Tongue (tissue), 2 donors: ENCODE results near the gene RACGAP1. TPM values are rescaled to one million over a fixed set of nuclear protein-coding genes. Genes with fewer than 3 reads are reported as not detected.

Experiments
- DNase-seq: peaks from one replicate; pipeline ENCODE4 v3.0.0-alpha.2; 2015
- total RNA-seq: library from RNA; depleted of rRNA; stranded (reverse); fragments of >200 nt; gene quantifications from one replicate; pipeline ENCODE4 v1.2.3, GENCODE V29; 2014

The RACGAP1 gene
- total RNA-seq, 1 donor from 2014 or later = 31.8 TPM

DNA sequence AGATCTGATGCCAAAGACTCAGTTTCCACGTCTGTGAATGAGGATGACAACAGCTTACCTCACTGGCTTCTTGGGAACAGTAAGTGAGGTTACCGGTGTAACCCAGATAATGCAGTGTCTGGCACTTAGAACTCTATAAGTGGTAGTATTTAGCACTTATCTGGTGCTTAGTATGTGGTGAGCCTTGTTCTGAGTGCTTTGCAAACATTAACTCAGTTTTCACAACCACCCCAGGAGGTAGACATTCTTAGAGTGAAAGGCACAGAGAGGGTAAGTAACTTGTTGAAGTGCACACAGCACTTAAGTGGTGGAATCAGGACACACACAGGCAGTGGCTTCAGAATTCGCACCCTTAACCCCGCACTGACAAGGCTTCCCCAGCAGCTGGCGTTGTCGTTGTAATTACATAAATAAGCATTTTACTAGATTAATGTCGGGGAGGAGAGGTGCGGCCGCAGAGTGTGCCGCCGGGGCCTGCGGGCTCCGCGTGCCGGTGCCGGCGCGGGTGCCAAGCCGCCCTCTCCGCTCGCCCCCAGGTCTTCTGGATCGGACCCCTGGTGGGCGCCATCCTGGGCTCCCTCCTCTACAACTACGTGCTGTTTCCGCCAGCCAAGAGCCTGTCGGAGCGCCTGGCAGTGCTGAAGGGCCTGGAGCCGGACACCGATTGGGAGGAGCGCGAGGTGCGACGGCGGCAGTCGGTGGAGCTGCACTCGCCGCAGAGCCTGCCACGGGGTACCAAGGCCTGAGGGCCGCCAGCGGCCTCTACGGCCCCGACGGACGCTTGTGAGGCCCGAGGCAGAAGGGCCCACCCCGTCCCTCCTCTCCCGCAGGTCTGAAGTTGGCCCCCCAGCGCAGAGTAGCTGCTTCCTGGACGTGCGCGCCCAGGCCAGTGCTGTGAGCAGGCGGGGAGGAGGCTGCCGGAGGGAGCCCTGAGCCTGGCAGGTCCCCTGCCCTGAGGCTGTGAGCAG, 70.1 kb downstream of the RACGAP1 start:
- DNase-seq = no peak

DNA sequence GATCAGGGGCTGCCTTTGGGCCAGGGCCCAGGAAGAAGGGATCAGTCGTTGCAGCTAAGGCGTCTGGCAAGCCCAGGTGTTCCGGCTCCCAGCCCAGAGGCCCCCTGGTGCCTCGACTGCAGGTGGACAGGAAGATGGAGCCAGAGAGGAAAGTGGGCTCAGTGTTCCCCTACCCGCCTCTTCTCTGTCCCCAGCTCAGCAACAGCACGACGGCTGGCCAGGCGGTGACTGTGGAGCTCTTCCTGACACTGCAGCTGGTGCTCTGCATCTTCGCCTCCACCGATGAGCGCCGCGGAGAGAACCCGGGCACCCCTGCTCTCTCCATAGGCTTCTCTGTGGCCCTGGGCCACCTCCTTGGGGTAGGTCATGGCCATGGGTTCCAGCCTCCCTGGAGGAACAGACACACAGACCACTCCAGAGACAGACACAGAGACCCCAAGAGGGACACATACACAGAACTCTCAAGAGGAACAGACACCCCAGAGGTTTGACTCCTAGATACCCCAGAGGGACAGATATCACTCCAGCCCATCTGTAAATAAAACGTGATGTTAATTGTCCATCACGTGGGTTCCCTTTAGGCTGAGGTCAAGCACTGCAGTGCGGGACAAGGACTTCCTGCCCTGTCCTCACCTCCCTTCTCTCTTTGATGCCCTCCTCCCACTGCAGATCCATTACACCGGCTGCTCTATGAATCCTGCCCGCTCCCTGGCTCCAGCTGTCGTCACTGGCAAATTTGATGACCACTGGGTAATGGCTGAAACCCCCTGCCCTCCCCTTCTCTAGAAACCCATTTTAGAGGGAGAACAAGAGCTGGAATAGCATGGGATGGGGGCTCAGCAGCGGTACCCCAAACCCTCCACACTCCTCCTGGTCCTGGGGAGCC, 71.1 kb downstream of the RACGAP1 start:
- no peak for DNase-seq

- no peak for DNase-seq
Measured at GRCh38 chr12:49953151-49953550, 72.1 kb downstream of the RACGAP1 start.

- DNase-seq = no peak
Measured at GRCh38 chr12:49952391-49953055, 72.8 kb downstream of the RACGAP1 start.

- no peak for DNase-seq
Measured at GRCh38 chr12:49951411-49952240, 73.7 kb downstream of the RACGAP1 start.

DNA sequence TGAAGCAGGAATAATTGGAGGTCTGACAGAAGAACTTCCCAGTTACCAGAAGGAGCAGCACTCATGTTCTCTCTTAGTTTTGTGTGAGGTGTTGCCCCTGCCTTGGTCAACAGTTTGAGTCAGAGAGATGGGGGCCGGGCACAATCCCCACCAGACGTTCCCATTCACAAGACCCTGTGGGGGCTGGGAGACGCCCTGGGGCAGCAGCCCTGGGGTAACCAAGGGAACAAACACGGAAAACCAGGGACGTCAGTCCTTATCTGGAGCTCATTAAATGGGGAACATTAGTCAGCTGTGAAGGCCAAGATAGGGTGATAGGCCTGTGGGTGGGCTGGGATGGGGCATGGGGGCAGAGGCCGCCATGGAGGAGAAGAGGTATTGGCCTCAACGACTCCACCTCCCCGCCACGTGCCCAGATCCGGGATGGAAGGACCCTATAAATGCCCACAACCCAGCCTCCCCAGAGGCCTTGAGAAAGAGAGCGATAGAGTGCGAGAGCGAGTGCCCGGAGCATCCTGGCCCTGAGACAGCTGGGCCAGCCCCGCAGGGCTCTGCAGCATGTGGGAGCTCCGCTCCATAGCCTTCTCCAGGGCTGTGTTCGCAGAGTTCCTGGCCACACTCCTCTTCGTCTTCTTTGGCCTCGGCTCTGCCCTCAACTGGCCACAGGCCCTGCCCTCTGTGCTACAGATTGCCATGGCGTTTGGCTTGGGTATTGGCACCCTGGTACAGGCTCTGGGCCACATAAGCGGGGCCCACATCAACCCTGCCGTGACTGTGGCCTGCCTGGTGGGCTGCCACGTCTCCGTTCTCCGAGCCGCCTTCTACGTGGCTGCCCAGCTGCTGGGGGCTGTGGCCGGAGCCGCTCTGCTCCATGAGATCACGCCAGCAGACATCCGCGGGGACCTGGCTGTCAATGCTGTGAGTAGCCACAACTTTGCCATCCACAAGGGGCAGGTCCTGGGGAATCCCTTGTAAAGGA, 74.7 kb downstream of the RACGAP1 start, which contains the start of gene AQP2:
AQP2 (plus strand) TSS at position 465 of the 979 bp plus-strand sequence; CDS start at position 559, 94 bp downstream.
- no peak for DNase-seq

GRCh38 chr12:49949866-49950265, 75.4 kb downstream of the RACGAP1 start:
- no peak for DNase-seq

DNA sequence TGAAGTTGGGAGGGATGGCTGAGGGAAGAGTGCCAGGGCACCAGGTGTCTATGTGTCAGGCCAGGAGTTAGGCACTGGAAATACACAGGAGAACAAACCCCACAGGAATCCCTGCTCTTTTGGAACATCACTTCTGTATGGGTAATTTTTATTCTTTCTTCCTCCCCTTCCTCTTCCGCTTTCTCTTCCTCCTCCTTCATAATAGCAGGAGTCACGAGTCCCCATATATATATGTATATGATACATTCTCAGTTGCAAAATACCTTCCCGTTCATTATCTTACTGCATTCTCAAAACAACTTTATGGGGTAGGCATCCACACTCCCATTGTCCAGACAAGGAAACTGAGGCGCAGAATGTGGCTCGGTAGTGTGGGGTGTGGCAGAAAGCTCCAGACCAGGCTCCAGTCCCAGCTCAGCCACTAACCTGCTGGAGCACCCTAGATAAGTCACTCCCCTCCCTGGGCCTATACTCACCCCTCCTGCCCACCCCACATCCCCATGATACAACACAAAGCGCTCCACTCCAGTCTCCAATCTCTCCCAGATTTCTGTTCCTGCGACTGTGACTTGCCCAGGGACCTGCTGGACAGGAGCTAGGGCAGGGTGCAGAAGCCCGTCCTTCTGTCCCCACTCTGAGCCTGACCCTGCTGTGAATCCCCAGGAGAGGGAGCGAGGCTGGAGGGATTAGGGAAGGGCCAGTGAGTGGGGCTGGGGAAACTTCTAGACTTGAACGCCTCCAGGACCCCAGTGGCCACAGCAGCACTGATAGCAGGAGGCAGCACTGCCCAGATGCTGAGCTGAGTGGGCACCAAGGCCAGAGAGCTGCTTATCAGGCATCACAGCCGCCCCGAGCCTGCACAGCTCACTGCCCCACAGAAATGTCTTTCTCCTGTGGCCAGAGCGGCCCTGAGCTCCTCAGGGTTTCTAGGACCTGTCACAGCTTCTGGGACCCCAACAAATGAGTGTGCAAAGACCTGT, 76.1 kb downstream of the RACGAP1 start:
- no peak for DNase-seq

DNA sequence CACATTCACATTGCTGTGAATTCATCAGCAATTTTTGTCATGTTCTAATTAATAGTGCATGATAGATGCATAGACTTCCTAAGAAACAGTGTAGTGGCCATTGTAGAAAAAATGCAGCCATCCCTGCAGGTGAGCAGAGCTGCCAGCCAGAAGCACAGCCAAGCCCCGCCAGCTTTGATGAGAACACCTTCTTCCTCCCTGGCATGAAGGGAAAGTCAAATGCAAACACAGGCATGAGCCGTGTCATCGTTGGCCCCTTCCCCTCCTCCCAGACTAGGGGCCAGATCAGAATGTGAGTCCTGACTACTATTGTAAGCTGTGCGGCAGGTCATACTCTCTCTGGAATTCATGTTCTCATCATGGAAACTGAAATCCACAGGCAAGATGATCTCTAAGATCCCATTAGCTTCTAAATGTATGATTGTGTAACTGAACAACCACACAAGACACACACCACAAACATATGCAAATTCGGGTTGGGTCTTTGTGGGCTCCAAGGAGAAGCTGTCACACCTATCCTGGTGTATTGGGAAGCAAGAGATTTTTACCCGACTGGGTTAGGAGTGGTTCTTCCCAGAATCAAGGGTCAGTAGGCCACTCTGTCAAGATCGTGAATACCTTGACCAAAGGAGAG, 77.6 kb downstream of the RACGAP1 start:
- no peak for DNase-seq

DNA sequence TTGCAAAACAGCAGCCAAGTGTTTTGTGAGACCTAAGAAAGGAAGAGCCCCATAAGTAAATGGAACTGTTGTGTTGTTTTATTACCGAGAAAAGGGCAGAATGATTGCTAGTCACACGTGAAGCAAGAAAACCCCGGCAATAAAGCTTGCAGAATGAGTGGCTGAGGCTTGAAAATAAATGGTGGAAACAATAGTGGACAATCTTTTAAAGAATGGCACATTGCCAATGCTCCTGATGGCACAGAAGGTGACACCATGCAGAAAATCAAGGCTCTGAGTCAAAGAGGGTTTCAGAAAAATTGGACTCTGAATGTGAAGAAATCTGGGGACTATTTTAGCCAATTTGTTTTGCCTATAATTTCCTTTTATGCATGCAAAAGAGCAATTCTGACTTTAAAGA, 78.8 kb downstream of the RACGAP1 start:
- DNase-seq = no peak

DNA sequence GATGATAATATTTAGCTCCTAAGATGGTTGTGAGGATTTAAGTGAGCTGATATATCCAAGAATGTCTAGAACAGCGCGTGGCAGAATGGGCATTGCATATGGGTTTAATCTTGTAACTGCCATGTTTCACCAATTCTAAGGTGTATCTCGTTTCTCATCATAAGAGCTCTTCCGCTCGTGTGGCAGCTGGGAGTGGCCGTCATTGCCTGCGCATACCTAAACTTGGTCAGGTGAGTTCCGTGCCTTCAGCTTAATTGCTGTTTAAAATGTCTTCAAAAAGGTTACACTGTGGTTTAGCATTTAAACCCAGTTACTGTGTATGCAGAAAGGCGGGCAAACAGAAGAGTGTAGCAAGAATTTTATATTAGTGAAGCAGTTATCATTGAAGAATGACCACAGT, 79.2 kb downstream of the RACGAP1 start:
- no peak for DNase-seq

DNA sequence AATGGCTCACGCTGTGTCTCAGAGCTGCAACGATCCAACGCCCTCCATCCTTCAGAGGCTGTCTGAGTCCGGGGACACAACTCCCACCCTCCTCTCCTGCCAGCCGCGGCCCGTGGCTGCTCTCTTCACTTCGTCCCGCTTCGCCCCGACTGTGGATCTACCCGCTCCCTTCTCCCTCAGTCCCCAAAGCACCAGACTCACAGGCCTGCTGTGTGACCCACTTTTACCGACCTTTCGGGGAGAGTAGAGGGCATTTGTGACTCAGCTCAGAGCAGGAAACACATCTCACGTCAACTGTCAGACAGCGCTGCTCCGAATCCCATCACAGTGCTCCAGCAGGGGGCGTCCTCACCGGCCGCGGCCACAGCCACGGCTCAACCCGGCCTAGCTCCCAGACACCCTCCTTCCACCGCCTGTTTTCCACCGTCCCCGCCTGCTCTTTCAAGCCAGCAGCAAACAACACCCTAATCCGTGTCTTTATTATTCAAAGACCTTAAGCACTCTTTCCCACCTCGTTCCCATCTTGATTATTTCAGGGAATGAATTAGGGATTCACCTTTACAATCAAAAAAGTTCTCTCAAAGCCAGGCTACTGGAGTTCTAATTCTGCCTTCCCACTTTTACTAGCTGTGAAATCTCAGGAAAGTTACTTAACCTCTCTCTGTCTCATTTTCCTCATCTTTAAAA, 79.8 kb downstream of the RACGAP1 start:
- peak; percentile 78 for DNase-seq

- no peak for DNase-seq
Measured at GRCh38 chr12:49944718-49945117, 80.6 kb downstream of the RACGAP1 start.

DNA sequence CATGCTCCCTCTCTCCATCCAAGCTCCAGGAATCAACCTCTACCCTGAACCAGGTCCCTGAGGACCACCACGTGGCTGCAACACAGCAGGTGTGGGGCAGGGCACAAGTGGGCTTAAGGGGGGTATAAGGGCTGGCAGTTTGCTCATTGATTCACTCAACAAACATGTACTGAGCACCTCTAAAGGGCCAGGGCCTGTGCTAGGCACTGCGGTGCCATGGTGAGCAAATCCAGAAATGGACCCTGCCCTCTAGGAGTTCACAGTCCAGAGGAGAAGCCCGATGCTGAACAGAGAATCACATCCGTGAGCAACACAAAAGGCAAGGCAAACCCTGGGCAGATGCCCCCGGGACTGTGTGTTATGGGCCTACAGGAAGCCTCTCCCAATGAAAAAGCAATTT, 81.2 kb downstream of the RACGAP1 start:
- DNase-seq = no peak

DNA sequence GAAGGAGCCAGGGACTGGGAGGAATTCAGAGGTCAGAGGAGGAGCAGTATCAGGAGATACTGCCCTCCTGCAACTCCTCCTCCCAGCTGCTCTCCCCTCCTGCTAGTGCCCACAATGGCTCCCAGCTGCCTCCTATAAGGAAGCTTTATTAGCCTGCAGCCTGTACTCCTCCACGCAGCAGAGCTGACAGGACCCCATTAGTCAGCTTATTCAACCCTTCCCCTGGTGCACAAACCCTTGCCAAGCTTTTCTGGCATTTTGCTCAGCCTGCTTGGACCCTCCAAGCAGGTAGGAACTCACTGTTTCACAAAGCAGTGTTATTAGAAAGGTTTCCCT, 81.7 kb downstream of the RACGAP1 start:
- no peak for DNase-seq

DNA sequence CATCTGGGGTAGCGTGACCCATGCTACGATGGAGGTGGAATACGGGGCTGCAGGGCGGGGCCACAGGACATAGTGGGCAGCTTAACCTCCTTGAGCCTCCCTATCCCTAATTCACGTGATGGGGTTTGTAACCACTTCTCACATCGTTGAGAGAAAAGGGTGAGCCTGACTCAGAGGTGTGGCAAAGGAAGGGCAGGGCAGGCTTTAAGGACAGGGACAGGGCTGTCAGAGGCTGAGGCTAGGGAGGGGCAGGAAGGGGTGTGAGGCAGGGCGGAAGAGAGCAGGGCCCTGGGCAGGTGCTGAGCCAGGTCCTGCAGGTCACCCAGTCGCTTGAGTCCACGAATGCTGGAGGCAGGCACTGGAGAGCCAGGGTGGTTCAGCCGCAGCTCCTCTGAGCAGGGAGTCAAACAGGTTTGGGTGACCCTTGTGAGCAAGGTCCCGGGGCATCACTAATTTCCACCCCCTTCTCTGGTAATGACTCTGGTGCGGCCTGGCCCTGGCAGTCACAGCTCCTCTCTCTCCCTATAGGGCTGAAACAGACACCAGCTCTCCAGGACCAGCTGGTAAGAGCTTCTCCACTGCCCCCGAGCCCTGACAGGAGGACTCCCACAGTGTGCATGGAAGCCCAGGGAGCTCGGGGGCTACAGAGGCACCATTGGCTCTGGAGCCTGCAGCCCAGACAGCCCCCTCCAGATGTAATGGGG, 82.2 kb downstream of the RACGAP1 start:
- no peak for DNase-seq

- DNase-seq = no peak
Measured at GRCh38 chr12:49942512-49942893, 82.8 kb downstream of the RACGAP1 start.
